Coronary artery (tissue), 2 donors: ENCODE data around the gene CAMTA1.

Source experiments
- DNase-seq: peaks from one replicate; pipeline ENCODE4 v3.0.0-alpha.2; 2017; ENCODE audit warnings: low spot score
- H3K27ac ChIP-seq, 2 donors: fragments of 200-600 bp; sonication (generic); one replicate each; pipeline ENCODE4 v1.5.1; 2016 to 2019
- H3K4me3 ChIP-seq: fragments of 200-600 bp; sonication (generic); 2 replicates; pipeline ENCODE4 v1.5.1; 2016; ENCODE audit warnings: mild to moderate bottlenecking, moderate library complexity
- TF ChIP-seq, protein P1 (sequence below): fragments of 200-600 bp; sonication (generic); IDR thresholded peaks from one replicate; pipeline ENCODE4 v1.5.1; 2019; ENCODE audit warnings: antibody characterized with exemption

CAMTA1 gene

DNA sequence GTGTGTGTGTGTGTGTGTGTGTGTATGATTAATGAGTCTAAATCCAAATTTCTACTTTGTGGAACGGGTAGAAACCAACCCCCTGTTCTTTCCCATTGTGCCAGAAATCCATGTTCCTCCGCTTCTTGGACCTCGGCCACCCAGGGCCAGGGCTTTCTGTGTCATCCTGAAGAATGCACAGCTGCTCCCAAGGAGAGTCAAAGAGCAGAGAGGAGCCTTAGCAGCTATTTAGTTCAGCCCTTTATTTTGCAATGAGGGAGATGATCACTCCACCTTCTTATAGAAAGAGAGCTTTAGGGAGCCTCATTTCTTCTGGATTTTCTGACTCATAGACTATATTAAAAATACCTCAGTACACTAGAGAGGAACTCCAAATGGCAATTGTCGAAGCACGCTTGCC, 496.6 kb downstream of the CAMTA1 start:
- Histone ChIP-seq H3K27ac (no peak overlapping the region), H3K4me3 (no peak overlapping the region)
- TF ChIP-seq, protein P1, sequence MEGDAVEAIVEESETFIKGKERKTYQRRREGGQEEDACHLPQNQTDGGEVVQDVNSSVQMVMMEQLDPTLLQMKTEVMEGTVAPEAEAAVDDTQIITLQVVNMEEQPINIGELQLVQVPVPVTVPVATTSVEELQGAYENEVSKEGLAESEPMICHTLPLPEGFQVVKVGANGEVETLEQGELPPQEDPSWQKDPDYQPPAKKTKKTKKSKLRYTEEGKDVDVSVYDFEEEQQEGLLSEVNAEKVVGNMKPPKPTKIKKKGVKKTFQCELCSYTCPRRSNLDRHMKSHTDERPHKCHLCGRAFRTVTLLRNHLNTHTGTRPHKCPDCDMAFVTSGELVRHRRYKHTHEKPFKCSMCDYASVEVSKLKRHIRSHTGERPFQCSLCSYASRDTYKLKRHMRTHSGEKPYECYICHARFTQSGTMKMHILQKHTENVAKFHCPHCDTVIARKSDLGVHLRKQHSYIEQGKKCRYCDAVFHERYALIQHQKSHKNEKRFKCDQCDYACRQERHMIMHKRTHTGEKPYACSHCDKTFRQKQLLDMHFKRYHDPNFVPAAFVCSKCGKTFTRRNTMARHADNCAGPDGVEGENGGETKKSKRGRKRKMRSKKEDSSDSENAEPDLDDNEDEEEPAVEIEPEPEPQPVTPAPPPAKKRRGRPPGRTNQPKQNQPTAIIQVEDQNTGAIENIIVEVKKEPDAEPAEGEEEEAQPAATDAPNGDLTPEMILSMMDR: no peak
- DNase-seq: no peak

DNA sequence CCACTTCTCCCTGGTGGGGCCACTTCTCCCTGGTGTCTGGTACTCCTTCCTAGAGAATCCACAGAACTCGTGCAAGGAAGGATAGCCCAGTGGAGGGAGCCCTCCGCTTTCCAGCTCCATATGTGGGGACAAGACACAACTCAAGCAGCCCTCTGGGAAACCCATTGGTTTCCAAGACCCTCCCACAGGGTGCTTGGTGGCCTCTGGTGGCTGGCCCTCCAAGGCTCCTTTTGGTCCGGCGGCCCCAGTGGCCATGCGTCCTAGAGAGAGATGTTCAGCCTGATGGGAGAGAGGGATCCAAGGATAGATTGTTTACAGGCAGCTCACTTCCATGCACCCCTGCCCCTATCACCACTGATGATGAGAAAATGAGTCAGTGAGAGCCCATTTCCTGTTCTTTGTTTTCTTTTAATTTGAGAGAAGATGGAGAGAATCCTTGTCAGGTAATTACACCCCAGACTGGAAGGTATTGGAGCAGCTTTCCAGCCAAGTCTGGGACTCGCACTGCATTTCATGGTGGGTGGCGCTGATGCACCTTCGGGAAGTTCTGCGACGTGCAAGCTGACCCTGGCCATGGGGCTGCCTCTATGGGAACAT, 499.7 kb downstream of the CAMTA1 start:
- H3K4me3 ChIP-seq: no peak overlapping the region
- no peak overlapping the region for H3K27ac ChIP-seq
- TF ChIP-seq, protein P1: no peak
- DNase-seq: no peak

DNA sequence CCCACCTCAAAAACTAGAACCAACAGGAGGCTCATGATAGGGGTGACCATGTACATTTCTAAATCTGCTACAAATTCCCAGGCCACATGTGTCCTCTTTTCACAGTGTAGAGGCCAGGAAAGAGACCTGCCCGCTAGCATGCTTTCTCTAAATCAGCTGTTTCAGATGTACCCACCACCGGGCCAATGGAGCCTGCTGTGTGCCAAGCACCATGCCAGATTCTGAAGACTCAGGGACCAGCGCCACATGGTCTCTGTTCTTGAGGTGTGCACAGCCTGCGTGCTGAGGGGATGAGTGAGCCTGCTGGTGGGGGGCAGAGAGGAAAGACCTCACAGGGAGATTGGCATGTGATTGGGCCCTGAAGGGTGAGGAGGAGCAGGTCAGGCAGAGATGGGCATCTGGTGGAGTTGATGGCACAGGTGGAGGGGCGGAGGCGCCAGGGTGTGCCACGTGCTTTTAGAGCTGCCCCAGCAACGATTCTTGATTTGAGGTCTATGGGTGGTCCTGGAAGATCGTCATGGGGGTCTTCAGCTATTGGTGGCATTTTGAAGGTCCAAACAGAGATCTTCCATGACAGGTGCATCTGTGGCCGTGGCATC, 500.7 kb downstream of the CAMTA1 start:
- TF ChIP-seq, protein P1: no peak
- no peak for DNase-seq
- Histone ChIP-seq H3K27ac (no peak overlapping the region), H3K4me3 (no peak overlapping the region)

DNA sequence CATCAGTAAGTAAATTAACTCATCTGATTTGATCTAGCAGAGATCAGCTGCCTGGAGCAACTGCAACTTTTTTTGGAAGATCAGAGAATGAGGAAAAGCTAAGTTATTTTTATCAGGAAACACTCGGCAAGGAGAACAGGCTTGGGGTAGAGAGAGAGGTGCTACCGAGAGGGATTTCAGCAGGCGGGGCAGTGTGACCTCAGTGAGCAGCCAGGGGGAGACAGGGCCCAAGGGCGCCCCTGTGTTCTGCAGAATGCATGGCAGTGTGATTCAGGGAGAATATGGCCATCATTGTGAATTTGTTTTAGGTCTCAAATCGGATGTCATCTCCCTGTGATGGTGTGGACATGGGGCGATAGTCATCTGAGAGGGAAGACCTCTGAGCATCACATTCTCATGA, 501.8 kb downstream of the CAMTA1 start:
- Histone ChIP-seq H3K27ac (no peak overlapping the region), H3K4me3 (no peak overlapping the region)
- no peak for DNase-seq
- TF ChIP-seq, protein P1: no peak

DNA sequence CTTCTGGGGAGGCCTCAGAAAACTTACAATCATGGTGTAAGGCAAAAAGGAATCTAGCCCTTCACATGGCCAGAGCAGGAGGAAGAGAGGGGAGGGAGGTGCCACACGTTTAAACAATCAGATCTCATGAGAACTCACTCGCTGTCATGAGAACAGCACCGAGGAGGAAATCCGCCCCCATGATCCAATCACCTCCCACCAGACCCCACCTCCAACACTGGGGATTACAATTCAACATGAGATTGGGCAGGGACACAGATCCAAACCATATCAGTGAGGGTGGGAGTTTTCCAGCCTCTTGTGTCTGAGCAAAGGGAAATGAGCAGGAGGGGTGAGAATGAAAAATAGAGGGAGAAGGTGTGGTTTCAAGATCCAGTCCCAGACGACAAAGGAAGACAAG, 503.7 kb downstream of the CAMTA1 start:
- no peak for DNase-seq
- Histone ChIP-seq H3K4me3 (no peak overlapping the region), H3K27ac (no peak overlapping the region)
- TF ChIP-seq, protein P1: no peak

DNA sequence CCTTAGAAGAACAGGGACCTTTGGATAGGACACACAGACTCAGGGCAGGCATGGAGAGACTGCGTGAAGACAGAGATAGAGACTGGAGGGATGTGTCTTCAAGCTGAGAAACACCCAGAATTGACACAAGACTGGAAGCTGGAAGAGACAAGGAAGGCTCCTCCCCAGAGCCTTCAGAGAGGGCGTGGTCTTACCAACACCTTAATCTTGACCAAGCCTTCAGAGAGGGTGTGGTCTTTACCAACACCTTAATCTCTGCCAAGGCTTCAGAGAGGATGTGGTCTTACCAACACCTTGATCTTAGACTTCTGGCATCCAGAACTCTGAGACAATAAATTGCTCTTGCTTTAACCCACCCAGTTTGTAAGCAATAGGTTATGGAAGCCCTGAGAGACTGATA, 504.4 kb downstream of the CAMTA1 start:
- no peak overlapping the region for H3K27ac ChIP-seq
- no peak for DNase-seq
- no peak overlapping the region for H3K4me3 ChIP-seq
- TF ChIP-seq, protein P1: no peak
